Measurements from ENCODE around the gene ARNT2.

- no peak for TF ChIP-seq POLR2AphosphoS5 (IDR thresholded peaks at IDR 0.05)
- TF ChIP-seq CTCF (IDR thresholded peaks at IDR 0.05) = no peak
These were observed 87.1 kb downstream of the ARNT2 start for GRCh38 chr15:80491163-80491847.
